Endothelial cell of umbilical vein (primary cell): ENCODE measurements around the gene LRP10. TPM values are rescaled to one million over a fixed set of nuclear protein-coding genes. Genes with fewer than 3 reads are reported as not detected.

Experiments
- BruUV-seq: library from RNA; stranded (reverse); fragments of 400-500 nt; replicated peaks from 2 replicates; lab custom pipeline; 2021; lab: Mats Ljungman, UMichigan
- CTCF ChIA-PET: fragments of 300-600, 350-600 bp; sonication (Branson Sonifier 250); formaldehyde crosslinking; loops from one replicate; lab custom pipeline; 2021; ENCODE audit warnings: antibody characterized with exemption, inconsistent platforms; lab: Charles Lee
- POLR2A ChIA-PET: fragments of 300-600, 350-600 bp; sonication (Branson Sonifier 250); formaldehyde crosslinking; loops from one replicate; lab custom pipeline; 2021; ENCODE audit warnings: antibody characterized with exemption, inconsistent platforms; lab: Charles Lee
- DNase-seq: peaks from one replicate; pipeline ENCODE4 v3.0.0-alpha.2; 2011; ENCODE audit warnings: low read depth, low spot score
- FAIRE-seq: peaks from 2 replicates; lab custom pipeline; 2011; peaks lifted over from hg19 to GRCh38; lab: Jason Lieb, UNC
- H2AFZ ChIP-seq: 2 replicates; pipeline ENCODE4 v1.6.0; 2012; ENCODE audit warnings: low read depth, low read length, control low read depth, inconsistent platforms
- H3K27ac ChIP-seq: 2 replicates; pipeline ENCODE4 v1.5.1; 2011; ENCODE audit warnings: low read depth, mild to moderate bottlenecking, control low read depth, low read length, moderate library complexity; ENCODE audit not compliant: insufficient read depth
- H3K27me3 ChIP-seq, 2 experiments: 2 replicates each; pipeline versions ENCODE4 v1.6.0 to v1.6.1; 2011; ENCODE audit warnings: low read length in 2 of 2, mixed read lengths in 1 of 2; ENCODE audit not compliant: control insufficient read depth in 2 of 2, insufficient read depth in 2 of 2
- H3K36me3 ChIP-seq, 2 experiments: 2 replicates in 1 of 2; 3 replicates in 1 of 2; pipeline ENCODE4 v1.5.1; 2011; ENCODE audit warnings: low read length in 2 of 2, mild to moderate bottlenecking in 1 of 2, moderate library complexity in 1 of 2; ENCODE audit not compliant: control insufficient read depth in 2 of 2, insufficient read depth in 2 of 2; ENCODE audit errors: extremely low read depth in 1 of 2
- H3K4me1 ChIP-seq: 3 replicates; pipeline ENCODE4 v1.5.1; 2011; ENCODE audit warnings: mild to moderate bottlenecking, low read length; ENCODE audit not compliant: control insufficient read depth, insufficient read depth; ENCODE audit errors: extremely low read depth
- H3K4me2 ChIP-seq: 2 replicates; pipeline ENCODE4 v1.6.1; 2011; ENCODE audit warnings: low read length, control low read depth, mixed read lengths; ENCODE audit not compliant: insufficient read depth
- H3K4me3 ChIP-seq, 3 experiments: fragments of 200-600 bp in 1 of 3; sonication (generic), shearing (Covaris generic) in 1 of 3; replicated peaks in 1 of 3; 2 replicates each; pipeline ENCODE4 v1.5.1; 2011 to 2016; ENCODE audit warnings: control low read depth in 3 of 3, low read length in 3 of 3, mild to moderate bottlenecking in 2 of 3, inconsistent platforms in 1 of 3, low read depth in 1 of 3, moderate library complexity in 1 of 3; ENCODE audit not compliant: insufficient read depth in 1 of 3
- H3K79me2 ChIP-seq: 2 replicates; pipeline ENCODE4 v1.6.0; 2012; ENCODE audit warnings: low read length, inconsistent platforms; ENCODE audit not compliant: control insufficient read depth, insufficient read depth
- H3K9ac ChIP-seq: replicated peaks from 2 replicates; pipeline ENCODE3; 2011; ENCODE audit warnings: low read length, control low read depth; ENCODE audit not compliant: insufficient read depth; ENCODE audit errors: extremely low read depth
- H3K9me1 ChIP-seq: replicated peaks from 3 replicates; pipeline ENCODE4 v1.6.0; 2011; ENCODE audit warnings: mild to moderate bottlenecking, low read length; ENCODE audit not compliant: control insufficient read depth, insufficient read depth; ENCODE audit errors: extremely low read depth
- H3K9me3 ChIP-seq: replicated peaks from 2 replicates; pipeline ENCODE4 v1.5.1; 2012; ENCODE audit warnings: low read length, inconsistent platforms; ENCODE audit not compliant: control insufficient read depth, insufficient read depth
- H4K20me1 ChIP-seq: replicated peaks from 2 replicates; pipeline ENCODE3; 2011; ENCODE audit warnings: mild to moderate bottlenecking, low read length; ENCODE audit not compliant: control insufficient read depth, insufficient read depth; ENCODE audit errors: extremely low read depth
- EZH2 ChIP-seq: IDR thresholded peaks from 2 replicates; pipeline ENCODE4 v1.6.1; 2012; ENCODE audit warnings: borderline replicate concordance, low read depth, mild to moderate bottlenecking, moderate library complexity, low read length, inconsistent platforms; ENCODE audit not compliant: severe bottlenecking
- FOS ChIP-seq: IDR thresholded peaks from 2 replicates; pipeline ENCODE4 v1.6.1; 2011; ENCODE audit warnings: mild to moderate bottlenecking, low read length, moderate library complexity, borderline replicate concordance; ENCODE audit not compliant: insufficient read depth
- GATA2 ChIP-seq: IDR thresholded peaks from 2 replicates; pipeline ENCODE4 v1.7.0; 2011; ENCODE audit warnings: low read depth, mild to moderate bottlenecking, moderate library complexity, mixed read lengths, low read length; ENCODE audit not compliant: insufficient read length, insufficient read depth
- JUN ChIP-seq: IDR thresholded peaks from 2 replicates; pipeline ENCODE4 v1.6.1; 2011; ENCODE audit warnings: borderline replicate concordance, low read depth; ENCODE audit not compliant: insufficient read length, insufficient read depth
- MYC ChIP-seq: IDR thresholded peaks from one replicate; pipeline ENCODE4 v1.6.1; 2011; ENCODE audit warnings: mild to moderate bottlenecking, low read depth, low read length
- POLR2A ChIP-seq: IDR thresholded peaks from 2 replicates; pipeline ENCODE4 v1.6.1; 2012; ENCODE audit warnings: low read depth, mild to moderate bottlenecking, control low read depth, low read length
- POLR2AphosphoS5 ChIP-seq: IDR thresholded peaks from 2 replicates; pipeline ENCODE4 v1.6.1; 2012; ENCODE audit warnings: low read depth, mild to moderate bottlenecking, control low read depth, low read length, moderate library complexity; ENCODE audit not compliant: insufficient read depth
- dilution Hi-C: fragments of 300-500 bp; cut with MboI; formaldehyde crosslinking; loops from one replicate; pipeline ENCODE4 v1.15.0; 2019; ENCODE audit warnings: low sequenced_read_pairs; ENCODE audit not compliant: extremely low pct_ligation_motif_present
- intact Hi-C: fragments of 100-400 bp; cut with micrococcal nuclease; formaldehyde crosslinking; loops from one replicate; pipeline ENCODE4 v1.10.0; 2022
- polyA plus RNA-seq, 4 experiments: library from polyadenylated mRNA; depleted of rRNA in 3 of 4; stranded (reverse) in 3 of 4; unstranded in 1 of 4; fragments of >200 nt; gene quantifications; 2 replicates each; pipeline versions ENCODE4 v1.2.1 to v1.2.3, GENCODE V29; 2011 to 2012; ENCODE audit warnings: missing spikeins in 1 of 4
- total RNA-seq: library from RNA; stranded (reverse); gene quantifications from 2 replicates; pipeline ENCODE4 v1.2.3, GENCODE V29; 2021
- TF ChIP-seq, protein P1 (sequence below): IDR thresholded peaks from 2 replicates; pipeline ENCODE4 v1.6.1; 2011; ENCODE audit not compliant: insufficient read depth, insufficient read length
- TF ChIP-seq, protein P2 (sequence below), 2 donors: IDR thresholded peaks; 1 replicate in 1 of 2; 2 replicates in 1 of 2; pipeline ENCODE4 v1.5.1; 2011; ENCODE audit warnings: low read length in 2 of 2, mild to moderate bottlenecking in 2 of 2, moderate library complexity in 2 of 2, control low read depth in 1 of 2, inconsistent platforms in 1 of 2, low read depth in 1 of 2; ENCODE audit not compliant: insufficient read depth in 1 of 2; ENCODE audit errors: extremely low read depth in 1 of 2

The LRP10 gene
- total and polyA plus RNA-seq, 2 donors (not counting 3 experiments of a cell fraction or from before 2014, with no cell fraction given), result 123 to 157 TPM

DNA sequence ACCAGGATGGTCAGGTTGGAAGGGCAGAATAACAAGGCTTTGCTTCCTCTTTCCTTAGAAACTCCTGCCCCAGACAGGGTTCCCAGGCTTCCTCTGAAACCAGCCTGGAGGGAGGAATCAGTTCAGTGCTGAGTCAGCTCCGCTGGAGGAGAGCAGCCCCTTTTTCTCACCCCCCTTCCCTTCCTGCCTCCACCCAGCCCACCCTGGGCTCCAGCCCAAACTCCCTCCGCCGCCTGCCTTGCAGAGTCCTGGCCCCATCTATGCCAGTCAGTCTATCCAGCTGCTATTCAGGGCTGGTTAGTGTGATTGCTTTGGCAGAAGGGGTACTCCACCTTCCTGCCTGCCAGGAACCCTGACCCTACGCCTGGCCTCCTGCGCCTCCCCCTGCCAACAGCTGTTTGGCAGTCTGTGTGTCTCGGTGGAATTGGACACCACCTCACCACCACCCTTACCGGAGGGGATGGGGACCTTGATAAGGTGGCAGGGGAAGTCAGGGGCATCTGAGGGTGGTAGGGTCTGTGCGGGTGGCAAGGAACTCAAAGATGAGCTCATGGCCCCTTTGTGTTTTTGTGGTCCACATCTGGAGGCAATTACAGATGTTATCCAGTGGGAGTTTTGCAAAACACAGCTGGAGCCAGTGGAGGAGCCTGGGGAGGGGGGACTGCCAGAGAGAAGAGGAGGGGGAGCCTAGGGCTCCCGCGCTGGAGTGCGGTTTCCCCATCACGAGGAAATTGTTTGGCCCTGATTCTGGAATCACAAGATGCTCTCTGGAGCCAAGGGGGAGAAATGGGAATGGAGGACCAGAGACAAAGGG lies 23.0 kb upstream of the LRP10 start:
- H2AFZ ChIP-seq, result no peak overlapping the region
- no peaks in the 10 kb centered on the region for H3K27me3 ChIP-seq
- BruUV-seq, result no TSS peak
- peaks cover 75% of the 10 kb centered on the region for H3K4me1 ChIP-seq
- peaks cover 19 to 31% of the 10 kb centered on the region in 2 experiments for H3K36me3 ChIP-seq
- no peaks in the 10 kb centered on the region for H3K9me3 ChIP-seq
- ChIA-PET POLR2A (interaction anchor here (1.0 to 1.7 kb wide), 2 partner anchors 10 to 18 kb away, joined by 3 to 7 read pairs; no protein-coding TSS in a partner anchor), CTCF (interaction anchor here (0.7 to 10.2 kb wide), 15 partner anchors 13 to 292 kb away, joined by 3 to 313 read pairs (median 3); partner anchors contain the start of genes MMP14, MRPL52 and PRMT5)
- FAIRE-seq (peak; percentile 99), DNase-seq (peak; percentile 88)
- dilution Hi-C loops (no loop called here), intact Hi-C loops (loop anchor here (1.0 kb wide), 1 partner anchor 10 kb away; no protein-coding TSS in a partner anchor)
- no peaks in the 10 kb centered on the region for H3K9me1 ChIP-seq
- peak overlapping the region; percentile 45 for H3K4me2 ChIP-seq
- peak overlapping the region; percentile 90 for H3K27ac ChIP-seq
- H3K4me3 ChIP-seq, result no peak overlapping the region
- H4K20me1 ChIP-seq, result no peaks in the 10 kb centered on the region
- peaks cover 26% of the 10 kb centered on the region for H3K79me2 ChIP-seq
- H3K9ac ChIP-seq, result peak overlapping the region; percentile 63
- TF ChIP-seq, protein P1, sequence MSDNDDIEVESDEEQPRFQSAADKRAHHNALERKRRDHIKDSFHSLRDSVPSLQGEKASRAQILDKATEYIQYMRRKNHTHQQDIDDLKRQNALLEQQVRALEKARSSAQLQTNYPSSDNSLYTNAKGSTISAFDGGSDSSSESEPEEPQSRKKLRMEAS, result no peak
- TF ChIP-seq, protein P2, sequence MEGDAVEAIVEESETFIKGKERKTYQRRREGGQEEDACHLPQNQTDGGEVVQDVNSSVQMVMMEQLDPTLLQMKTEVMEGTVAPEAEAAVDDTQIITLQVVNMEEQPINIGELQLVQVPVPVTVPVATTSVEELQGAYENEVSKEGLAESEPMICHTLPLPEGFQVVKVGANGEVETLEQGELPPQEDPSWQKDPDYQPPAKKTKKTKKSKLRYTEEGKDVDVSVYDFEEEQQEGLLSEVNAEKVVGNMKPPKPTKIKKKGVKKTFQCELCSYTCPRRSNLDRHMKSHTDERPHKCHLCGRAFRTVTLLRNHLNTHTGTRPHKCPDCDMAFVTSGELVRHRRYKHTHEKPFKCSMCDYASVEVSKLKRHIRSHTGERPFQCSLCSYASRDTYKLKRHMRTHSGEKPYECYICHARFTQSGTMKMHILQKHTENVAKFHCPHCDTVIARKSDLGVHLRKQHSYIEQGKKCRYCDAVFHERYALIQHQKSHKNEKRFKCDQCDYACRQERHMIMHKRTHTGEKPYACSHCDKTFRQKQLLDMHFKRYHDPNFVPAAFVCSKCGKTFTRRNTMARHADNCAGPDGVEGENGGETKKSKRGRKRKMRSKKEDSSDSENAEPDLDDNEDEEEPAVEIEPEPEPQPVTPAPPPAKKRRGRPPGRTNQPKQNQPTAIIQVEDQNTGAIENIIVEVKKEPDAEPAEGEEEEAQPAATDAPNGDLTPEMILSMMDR (IDR thresholded peaks at IDR 0.05; ENCODE audit: extremely low read depth in 1 of 2, insufficient read depth in 1 of 2, low read depth in 1 of 2, low read length in 2 of 2), result no peak
- TF ChIP-seq FOS (no peak), JUN (peak; percentile 5), MYC (no peak), POLR2AphosphoS5 (peak; percentile 66), POLR2A (no peak), GATA2 (peak; percentile 73), EZH2 (no peak)
